ENCODE measurements around the gene NANS. TPM values are rescaled to one million over a fixed set of nuclear protein-coding genes. Genes with fewer than 3 reads are reported as not detected.

Gene NANS
- polyA plus RNA-seq, 1 donor from 2014 or later, result 16.9 TPM

- Histone ChIP-seq H3K36me3 (ENCODE audit: insufficient read depth, low read length) (no peaks in the 10 kb centered on the region), H3K9me2 (ENCODE audit: insufficient read depth, low read length) (no peaks in the 10 kb centered on the region), H3F3A (ENCODE audit: insufficient read depth, low read length, poor library complexity, severe bottlenecking) (no peaks in the 10 kb centered on the region), H3K27ac (ENCODE audit: low read length) (no peak overlapping the region), H3K4me2 (ENCODE audit: low read length) (no peak overlapping the region), H3K27me3 (ENCODE audit: insufficient read depth, low read depth, low read length) (no peaks in the 10 kb centered on the region), H3K4me3 (ENCODE audit: low read length) (no peak overlapping the region), H4K20me1 (ENCODE audit: insufficient read depth) (no peaks in the 10 kb centered on the region), H2AFZ (ENCODE audit: low read depth, low read length) (no peak overlapping the region), H3K9ac (ENCODE audit: low read length) (no peak overlapping the region), H3K9me3 (ENCODE audit: low read length) (no peaks in the 10 kb centered on the region), H3K79me2 (replicated peaks; ENCODE audit: insufficient read depth, low read length) (no peaks in the 10 kb centered on the region)
- TF ChIP-seq POLR2AphosphoS5 (IDR thresholded peaks at IDR 0.05) (no peak), EZH2 (IDR thresholded peaks at IDR 0.05; ENCODE audit: borderline replicate concordance, insufficient read depth, low read length, poor library complexity, severe bottlenecking) (no peak), MXI1 (conservative IDR thresholded peaks at IDR 0.05; ENCODE audit: poor library complexity, severe bottlenecking) (no peak), EP300 (conservative IDR thresholded peaks at IDR 0.05; ENCODE audit: poor library complexity, severe bottlenecking) (no peak), CTCF (IDR thresholded peaks at IDR 0.05; ENCODE audit: poor library complexity, severe bottlenecking) (no peak)
Measured at GRCh38 chr9:98020476-98021145, 35.9 kb upstream of the NANS start.

DNA sequence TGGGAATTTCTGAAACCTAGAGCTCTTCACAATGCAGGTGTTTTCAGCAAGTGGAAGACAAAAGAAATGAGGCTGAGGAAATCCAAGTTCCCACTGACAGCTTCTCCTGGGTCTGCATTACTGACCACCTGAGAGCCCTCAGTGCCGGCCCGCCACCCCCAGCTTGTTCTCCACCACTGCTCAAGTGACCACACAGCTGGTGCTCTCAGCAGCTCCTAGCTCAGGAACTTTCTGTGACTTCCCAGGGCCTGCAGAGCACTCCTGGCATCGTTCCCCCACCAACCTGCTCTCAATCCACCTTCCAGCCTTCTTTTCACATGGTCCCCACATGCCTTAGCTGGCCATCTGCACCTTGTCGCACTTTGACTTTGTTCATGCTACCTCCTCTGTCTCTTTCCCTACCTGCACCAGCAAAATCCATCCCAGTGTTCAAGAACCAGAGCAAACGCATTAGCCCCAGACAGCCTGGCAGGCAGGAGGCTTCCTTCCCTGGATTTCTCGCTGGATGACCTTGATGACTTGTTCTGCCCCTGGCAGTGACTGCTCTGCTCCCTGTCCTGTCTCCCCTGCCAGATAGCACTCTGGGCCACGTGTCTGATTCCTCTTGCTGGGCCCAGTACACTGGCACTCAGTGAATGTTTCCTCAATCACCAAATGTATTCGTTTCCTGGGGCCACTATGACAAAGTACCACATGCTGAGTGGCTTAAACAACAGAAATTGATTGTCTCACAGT lies 35.1 kb upstream of the NANS start:
- Histone ChIP-seq H3K4me3 (ENCODE audit: low read length) (no peak overlapping the region), H3K36me3 (ENCODE audit: insufficient read depth, low read length) (no peaks in the 10 kb centered on the region), H3F3A (ENCODE audit: insufficient read depth, low read length, poor library complexity, severe bottlenecking) (no peaks in the 10 kb centered on the region), H3K27me3 (ENCODE audit: insufficient read depth, low read depth, low read length) (no peaks in the 10 kb centered on the region), H2AFZ (ENCODE audit: low read depth, low read length) (no peak overlapping the region), H3K79me2 (replicated peaks; ENCODE audit: insufficient read depth, low read length) (no peaks in the 10 kb centered on the region), H3K9ac (ENCODE audit: low read length) (no peak overlapping the region), H3K27ac (ENCODE audit: low read length) (no peak overlapping the region), H4K20me1 (ENCODE audit: insufficient read depth) (no peaks in the 10 kb centered on the region), H3K9me2 (ENCODE audit: insufficient read depth, low read length) (no peaks in the 10 kb centered on the region), H3K4me2 (ENCODE audit: low read length) (no peak overlapping the region), H3K9me3 (ENCODE audit: low read length) (no peaks in the 10 kb centered on the region)
- no peak for TF ChIP-seq EP300 (conservative IDR thresholded peaks at IDR 0.05; ENCODE audit: poor library complexity, severe bottlenecking)
- TF ChIP-seq RAD21 (conservative IDR thresholded peaks at IDR 0.05), result no peak
- TF ChIP-seq SMC3 (conservative IDR thresholded peaks at IDR 0.05; ENCODE audit: poor library complexity), result no peak
- TF ChIP-seq CTCF (IDR thresholded peaks at IDR 0.05; ENCODE audit: poor library complexity, severe bottlenecking), result no peak
- no peak for TF ChIP-seq MXI1 (conservative IDR thresholded peaks at IDR 0.05; ENCODE audit: poor library complexity, severe bottlenecking)
- TF ChIP-seq TAF1 (IDR thresholded peaks at IDR 0.05; ENCODE audit: low read depth), result no peak
- TF ChIP-seq POLR2AphosphoS5 (IDR thresholded peaks at IDR 0.05), result no peak
- no peak for TF ChIP-seq EZH2 (IDR thresholded peaks at IDR 0.05; ENCODE audit: borderline replicate concordance, insufficient read depth, low read length, poor library complexity, severe bottlenecking)
- no peak for TF ChIP-seq REST (IDR thresholded peaks at IDR 0.05; ENCODE audit: borderline replicate concordance)
